Kidney epithelial cell (primary cell): ENCODE measurements around the gene VWDE. TPM values are rescaled to one million over a fixed set of nuclear protein-coding genes. Genes with fewer than 3 reads are reported as not detected.

ENCODE experiments used
- DNase-seq: peaks from one replicate; pipeline ENCODE4 v3.0.0-alpha.2; 2010; ENCODE audit warnings: low read depth
- H3K27me3 ChIP-seq: 2 replicates; pipeline ENCODE4 v1.6.0; 2011; ENCODE audit warnings: low read length; ENCODE audit not compliant: control insufficient read depth, insufficient read depth
- H3K36me3 ChIP-seq: 2 replicates; pipeline ENCODE4 v1.5.1; 2011; ENCODE audit warnings: low read length; ENCODE audit not compliant: control insufficient read depth, insufficient read depth
- H3K4me3 ChIP-seq: 2 replicates; pipeline ENCODE4 v1.5.1; 2011; ENCODE audit warnings: low read depth, mild to moderate bottlenecking, control low read depth, low read length
- CTCF ChIP-seq: IDR thresholded peaks from 2 replicates; pipeline ENCODE4 v1.5.1; 2011; ENCODE audit warnings: mild to moderate bottlenecking, moderate library complexity, low read length, control low read depth, inconsistent platforms; ENCODE audit not compliant: insufficient read depth, poor library complexity, severe bottlenecking
- total RNA-seq: library from RNA; depleted of rRNA; stranded (reverse); fragments of >200 nt; gene quantifications from 2 replicates; pipeline ENCODE4 v1.2.3, GENCODE V29; 2015

The VWDE gene
- total RNA-seq, 1 donor from 2014 or later: 3.3 TPM

- Histone ChIP-seq H3K36me3 (no peaks in the 10 kb centered on the region), H3K27me3 (no peaks in the 10 kb centered on the region), H3K4me3 (no peak overlapping the region)
- no peak for DNase-seq
- TF ChIP-seq CTCF: no peak
Observed at GRCh38 chr7:12369072-12369471, 34.6 kb downstream of the VWDE start.

GRCh38 chr7:12360948-12361347 is 42.7 kb downstream of the VWDE start:
- no peaks in the 10 kb centered on the region for H3K36me3 ChIP-seq
- no peak for DNase-seq
- no peak for TF ChIP-seq CTCF
- H3K27me3 ChIP-seq: no peaks in the 10 kb centered on the region
- no peak overlapping the region for H3K4me3 ChIP-seq

DNA sequence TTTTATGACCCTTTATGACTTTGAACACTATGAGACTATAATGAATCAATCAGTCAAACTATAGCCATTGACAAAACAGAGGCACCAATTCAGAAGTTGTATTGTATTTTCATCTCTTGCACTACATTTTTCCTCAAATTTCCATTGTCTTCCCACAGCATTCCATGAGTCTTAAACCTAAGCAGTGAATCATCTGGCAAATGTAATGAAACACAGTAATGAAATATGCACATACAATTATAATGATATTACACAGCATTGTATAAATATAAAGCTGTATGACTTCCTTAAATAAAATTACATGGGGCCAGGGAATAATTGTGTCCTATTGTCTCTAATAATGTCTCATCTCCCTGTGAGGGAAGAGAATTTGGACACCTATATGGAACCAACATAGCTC is 45.0 kb downstream of the VWDE start:
- DNase-seq: no peak
- no peaks in the 10 kb centered on the region for H3K36me3 ChIP-seq
- TF ChIP-seq CTCF: no peak
- H3K4me3 ChIP-seq: no peak overlapping the region
- H3K27me3 ChIP-seq: no peaks in the 10 kb centered on the region

DNA sequence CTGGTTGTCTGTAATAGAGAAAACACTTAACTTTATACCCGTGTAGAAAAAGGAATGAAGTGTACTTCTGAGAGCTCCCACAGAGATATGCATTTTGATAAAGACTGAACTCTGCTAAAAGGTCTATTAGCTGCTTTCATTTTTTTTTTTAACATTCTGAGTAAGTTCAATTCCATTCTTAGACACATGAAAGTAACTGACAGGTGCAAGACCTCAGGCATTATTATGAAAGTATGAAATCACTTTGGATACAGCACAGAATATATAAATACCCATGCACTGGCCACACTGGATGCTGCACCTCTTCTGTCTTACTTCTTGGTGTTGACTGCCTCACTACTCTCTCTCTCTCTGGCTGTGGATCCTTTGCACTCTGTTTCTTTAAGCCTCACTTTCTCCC is 46.2 kb downstream of the VWDE start:
- no peak for DNase-seq

GRCh38 chr7:12351843-12352242 is 51.8 kb downstream of the VWDE start:
- Histone ChIP-seq H3K4me3 (no peak overlapping the region), H3K36me3 (no peaks in the 10 kb centered on the region), H3K27me3 (no peaks in the 10 kb centered on the region)
- no peak for DNase-seq
- TF ChIP-seq CTCF: no peak

More for the DNA sequence above, 46.2 kb downstream of the VWDE start:
- Histone ChIP-seq H3K27me3 (no peaks in the 10 kb centered on the region), H3K36me3 (no peaks in the 10 kb centered on the region), H3K4me3 (no peak overlapping the region)
- no peak for TF ChIP-seq CTCF

DNA sequence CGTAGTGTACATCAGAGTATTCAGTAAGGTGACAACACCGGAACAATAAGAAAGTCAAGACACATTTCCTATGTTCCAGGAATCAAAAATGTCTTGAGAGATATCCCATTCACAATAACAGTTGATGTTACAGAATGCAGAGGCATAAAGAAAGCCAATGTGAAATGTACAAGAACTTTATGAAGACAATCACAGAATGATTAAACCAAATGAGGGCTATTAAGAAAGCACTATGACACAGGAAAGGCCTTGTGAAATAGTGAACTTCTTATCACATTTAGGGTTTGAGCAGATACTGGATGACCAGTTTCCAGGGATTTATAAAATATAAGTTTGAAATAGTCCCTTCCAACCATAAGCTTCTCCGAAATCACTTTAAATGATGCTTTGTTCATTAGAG is 52.7 kb downstream of the VWDE start:
- Histone ChIP-seq H3K4me3 (no peak overlapping the region), H3K36me3 (no peaks in the 10 kb centered on the region), H3K27me3 (no peaks in the 10 kb centered on the region)
- no peak for DNase-seq
- no peak for TF ChIP-seq CTCF
